Subcutaneous abdominal adipose tissue (tissue), 5 donors: ENCODE results near the gene NKTR.

Experiments used
- H3K27ac ChIP-seq: one replicate; pipeline ENCODE4 v1.7.0; 2013; ENCODE audit warnings: low read depth, mild to moderate bottlenecking, inconsistent platforms, low read length, moderate library complexity
- H3K27me3 ChIP-seq, 5 donors: one replicate each; pipeline ENCODE4 v1.7.0; 2013; ENCODE audit warnings: low read length in 5 of 5, inconsistent platforms in 1 of 5; ENCODE audit not compliant: control insufficient read depth in 5 of 5, insufficient read depth in 4 of 5
- H3K36me3 ChIP-seq, 5 donors: one replicate each; pipeline ENCODE4 v1.7.0; 2013; ENCODE audit warnings: low read length in 5 of 5; ENCODE audit not compliant: control insufficient read depth in 5 of 5, insufficient read depth in 5 of 5
- H3K4me1 ChIP-seq, 5 donors: one replicate each; pipeline ENCODE4 v1.7.0; 2013; ENCODE audit warnings: low read length in 5 of 5, mild to moderate bottlenecking in 3 of 5, moderate library complexity in 1 of 5; ENCODE audit not compliant: control insufficient read depth in 5 of 5, insufficient read depth in 5 of 5
- H3K4me3 ChIP-seq, 5 donors: one replicate each; pipeline ENCODE4 v1.7.0; 2013; ENCODE audit warnings: low read length in 5 of 5, low read depth in 1 of 5
- H3K9ac ChIP-seq, 5 donors: one replicate each; pipeline ENCODE4 v1.7.0; 2013; ENCODE audit warnings: low read length in 5 of 5, mild to moderate bottlenecking in 4 of 5, moderate library complexity in 3 of 5
- H3K9me3 ChIP-seq, 5 donors: one replicate each; pipeline ENCODE4 v1.7.0; 2013; ENCODE audit warnings: low read length in 5 of 5; ENCODE audit not compliant: control insufficient read depth in 5 of 5
- donor health status: healthy.
- donor health status: healthy.
- donor health status: healthy.
- donor health status: healthy.
- donor health status: healthy.

Gene NKTR

GRCh38 chr3:42685891-42686820 lies 85.7 kb downstream of the NKTR start:
- Histone ChIP-seq H3K36me3 (no peaks in the 10 kb centered on the region), H3K27me3 (peaks cover 2 to 23% (median 13%) of the 10 kb centered on the region in 5 donors), H3K27ac (no peak overlapping the region), H3K4me3 (peak overlapping the region in 1 of 5 donors; percentile 33), H3K4me1 (peaks cover 0 to 14% (median 8%) of the 10 kb centered on the region in 5 donors), H3K9ac (no peak overlapping the region), H3K9me3 (no peaks in the 10 kb centered on the region)

- Histone ChIP-seq H3K9me3 (no peaks in the 10 kb centered on the region), H3K4me3 (no peak overlapping the region), H3K9ac (no peak overlapping the region), H3K27ac (no peak overlapping the region), H3K36me3 (no peaks in the 10 kb centered on the region), H3K4me1 (peaks cover 0 to 14% (median 8%) of the 10 kb centered on the region in 5 donors), H3K27me3 (peaks cover 2 to 23% (median 13%) of the 10 kb centered on the region in 5 donors)
Observed at GRCh38 chr3:42686832-42687650, 86.6 kb downstream of the NKTR start.

- H3K4me3 ChIP-seq = no peak overlapping the region
- peaks cover 0 to 14% (median 8%) of the 10 kb centered on the region in 5 donors for H3K4me1 ChIP-seq
- no peak overlapping the region for H3K9ac ChIP-seq
- H3K27ac ChIP-seq = no peak overlapping the region
- H3K9me3 ChIP-seq = no peaks in the 10 kb centered on the region
- peaks cover 2 to 23% (median 13%) of the 10 kb centered on the region in 5 donors for H3K27me3 ChIP-seq
- H3K36me3 ChIP-seq = no peaks in the 10 kb centered on the region
Observed at GRCh38 chr3:42688016-42688415, 87.5 kb downstream of the NKTR start.

- Histone ChIP-seq H3K4me3 (no peak overlapping the region), H3K36me3 (no peaks in the 10 kb centered on the region), H3K27ac (no peak overlapping the region), H3K9ac (no peak overlapping the region), H3K4me1 (peaks cover 0 to 9% (median 8%) of the 10 kb centered on the region in 5 donors), H3K9me3 (no peaks in the 10 kb centered on the region), H3K27me3 (peaks cover 2 to 23% (median 13%) of the 10 kb centered on the region in 5 donors)
Observed at GRCh38 chr3:42688487-42689420, 88.3 kb downstream of the NKTR start.

- no peak overlapping the region for H3K9ac ChIP-seq
- no peak overlapping the region for H3K27ac ChIP-seq
- H3K36me3 ChIP-seq = no peaks in the 10 kb centered on the region
- no peak overlapping the region for H3K4me3 ChIP-seq
- peaks cover 0 to 9% (median 7%) of the 10 kb centered on the region in 5 donors for H3K4me1 ChIP-seq
- H3K9me3 ChIP-seq = no peaks in the 10 kb centered on the region
- peaks cover 2 to 23% (median 13%) of the 10 kb centered on the region in 5 donors for H3K27me3 ChIP-seq
Observed at GRCh38 chr3:42689421-42690014, 89.0 kb downstream of the NKTR start.

- Histone ChIP-seq H3K9me3 (no peaks in the 10 kb centered on the region), H3K36me3 (no peaks in the 10 kb centered on the region), H3K4me1 (peaks cover 0 to 9% (median 7%) of the 10 kb centered on the region in 5 donors), H3K27ac (no peak overlapping the region), H3K9ac (no peak overlapping the region), H3K4me3 (no peak overlapping the region), H3K27me3 (peaks cover 2 to 20% (median 13%) of the 10 kb centered on the region in 5 donors)
Observed at GRCh38 chr3:42690191-42690590, 89.7 kb downstream of the NKTR start.

- Histone ChIP-seq H3K36me3 (no peaks in the 10 kb centered on the region), H3K9me3 (no peaks in the 10 kb centered on the region), H3K4me3 (no peak overlapping the region), H3K27ac (no peak overlapping the region), H3K27me3 (peaks cover 2 to 12% (median 7%) of the 10 kb centered on the region in 5 donors), H3K4me1 (peaks cover 0 to 3% (median 2%) of the 10 kb centered on the region in 5 donors), H3K9ac (no peak overlapping the region)
Observed at GRCh38 chr3:42690766-42691680, 90.5 kb downstream of the NKTR start.

GRCh38 chr3:42691816-42692666 lies 91.6 kb downstream of the NKTR start:
- Histone ChIP-seq H3K27me3 (peaks cover 0 to 6% (median 2%) of the 10 kb centered on the region in 5 donors), H3K9me3 (no peaks in the 10 kb centered on the region), H3K4me1 (no peaks in the 10 kb centered on the region), H3K9ac (no peak overlapping the region), H3K27ac (no peak overlapping the region), H3K36me3 (no peaks in the 10 kb centered on the region), H3K4me3 (no peak overlapping the region)
